GM19025 (cell line): ENCODE data around the gene NSD2.
A peak's percentile ranks its signal among the peaks of the same experiment; 100 is the strongest.
"Not testable (repeated sequence)": the region's sequence is repeated elsewhere in the genome, so short reads cannot be mapped to it uniquely, and the experiment has no call there.

ENCODE experiments used
- ATAC-seq: cut with Tn5 transposase; IDR thresholded peaks from one replicate; pipeline ENCODE4 v1.9.1; 2021; ENCODE audit warnings: mild to moderate bottlenecking, low read depth, moderate library complexity; ENCODE audit not compliant: unreplicated experiment

The NSD2 gene

GRCh38 chr4:1870578-1871443 is at the start of gene NSD2:
Gene NSD2 (plus strand): TSS chr4:1871393. CDS start chr4:1900655, 29,262 bp downstream.
- ATAC-seq, result peak; percentile 67

GRCh38 chr4:1821679-1822567 is 49.3 kb upstream of the NSD2 start:
- no peak for ATAC-seq

DNA sequence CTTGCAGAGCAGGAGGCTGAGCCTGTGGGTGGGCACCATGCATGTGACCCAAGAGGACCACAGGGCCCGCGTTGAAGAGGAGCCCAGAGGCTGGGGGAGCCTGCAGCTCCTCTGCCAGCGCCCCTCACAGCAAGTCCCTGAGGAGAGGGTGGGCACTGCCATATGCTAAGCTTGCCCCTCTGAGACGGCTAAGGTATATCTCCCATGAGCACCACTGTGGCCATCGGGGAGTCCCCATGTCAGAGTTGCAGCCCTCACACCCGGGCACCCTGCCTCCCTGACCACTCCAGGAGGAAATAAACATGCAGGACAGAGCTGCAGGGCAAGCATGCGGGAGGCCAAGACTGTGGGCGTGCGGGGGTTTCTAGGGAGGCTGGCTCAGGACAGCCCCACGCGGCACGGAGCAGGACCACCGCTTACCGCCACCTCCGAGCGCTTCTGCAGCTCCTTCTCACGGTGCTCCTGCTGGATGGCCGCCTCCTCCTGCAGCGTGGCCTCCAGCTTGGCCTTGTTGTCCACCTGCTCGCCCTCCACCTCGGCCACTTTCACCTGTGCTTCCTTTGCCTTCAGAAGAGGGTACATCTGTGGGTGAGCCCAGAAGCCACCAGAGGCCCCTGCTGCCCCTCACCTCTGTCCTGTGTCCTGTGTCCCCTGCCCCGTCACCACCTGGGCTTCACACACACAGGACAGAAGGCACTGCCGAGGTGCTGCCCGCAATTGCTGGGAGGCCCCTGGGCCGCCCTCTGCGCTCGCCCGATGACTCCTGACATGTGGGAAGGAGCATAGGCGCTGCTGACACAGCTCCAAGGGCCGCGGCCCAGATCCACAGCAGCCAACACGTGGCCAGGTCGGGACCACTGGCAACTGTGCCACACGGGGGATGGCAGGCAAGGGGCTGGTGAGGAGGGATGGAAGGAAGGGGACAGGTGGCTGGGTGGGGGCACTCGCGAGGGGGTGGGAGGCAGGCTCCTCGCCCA is 48.3 kb upstream of the NSD2 start:
- ATAC-seq, result no peak

GRCh38 chr4:1823545-1823932 is 47.7 kb upstream of the NSD2 start:
- ATAC-seq, result no peak

- ATAC-seq, result no peak
Observed at GRCh38 chr4:1824746-1825145, 46.4 kb upstream of the NSD2 start.

- no peak for ATAC-seq
Observed at GRCh38 chr4:1825326-1825725, 45.9 kb upstream of the NSD2 start.

- ATAC-seq, result no peak
Observed at GRCh38 chr4:1826531-1827350, 44.5 kb upstream of the NSD2 start.

DNA sequence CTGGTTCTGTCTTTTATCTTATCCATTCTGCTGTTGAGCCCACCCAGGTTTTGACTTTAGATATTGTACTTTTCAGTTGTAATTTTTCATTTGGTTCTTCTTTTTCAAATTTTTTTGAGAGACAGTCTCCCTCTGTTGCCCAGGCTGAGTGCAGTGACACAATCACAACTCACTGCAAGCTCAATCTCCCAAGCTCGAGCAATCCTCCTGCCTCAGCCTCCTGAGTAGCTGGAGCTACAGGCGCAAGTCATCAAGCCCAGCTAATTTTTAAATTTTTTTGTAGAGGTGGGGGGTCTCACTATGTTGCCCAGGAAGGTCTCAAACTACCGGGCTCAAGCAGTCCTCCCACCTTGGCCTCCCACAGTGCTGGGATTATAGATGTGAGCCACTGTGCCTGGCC is 41.0 kb upstream of the NSD2 start:
- ATAC-seq, result no peak

DNA sequence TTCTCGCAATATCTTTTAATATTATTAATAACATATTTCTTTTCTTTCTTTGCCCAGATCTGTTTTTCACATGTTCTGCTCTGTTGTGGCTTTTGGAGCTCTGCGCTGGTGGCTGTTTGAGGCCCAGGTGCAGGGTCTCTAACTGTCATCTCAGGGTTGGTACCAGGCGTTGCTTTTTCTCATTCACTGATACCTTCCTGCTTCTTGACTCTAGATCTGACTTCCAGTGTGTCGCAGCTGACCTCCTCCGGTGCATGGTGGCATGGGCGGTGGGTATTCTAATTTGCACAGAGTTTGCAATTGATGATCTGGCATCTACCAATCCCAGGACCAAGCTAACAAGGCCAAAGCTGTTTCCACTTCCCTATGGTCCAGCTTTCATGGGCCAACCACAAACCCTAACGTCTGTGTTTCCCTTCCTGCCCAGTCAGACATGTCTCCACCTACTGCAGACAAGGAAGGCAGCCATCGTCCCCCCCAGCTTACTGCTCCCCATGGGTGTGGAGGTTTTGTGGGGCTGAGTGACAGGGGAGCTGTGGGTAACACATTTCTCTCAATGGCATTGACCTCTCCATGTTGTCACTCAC is 40.5 kb upstream of the NSD2 start:
- ATAC-seq, result no peak

- no peak for ATAC-seq
Observed at GRCh38 chr4:1831331-1831730, 39.9 kb upstream of the NSD2 start.

GRCh38 chr4:1832690-1833089 is 38.5 kb upstream of the NSD2 start:
- ATAC-seq, result no peak

GRCh38 chr4:1833307-1834046 is 37.7 kb upstream of the NSD2 start:
- ATAC-seq, result no peak

DNA sequence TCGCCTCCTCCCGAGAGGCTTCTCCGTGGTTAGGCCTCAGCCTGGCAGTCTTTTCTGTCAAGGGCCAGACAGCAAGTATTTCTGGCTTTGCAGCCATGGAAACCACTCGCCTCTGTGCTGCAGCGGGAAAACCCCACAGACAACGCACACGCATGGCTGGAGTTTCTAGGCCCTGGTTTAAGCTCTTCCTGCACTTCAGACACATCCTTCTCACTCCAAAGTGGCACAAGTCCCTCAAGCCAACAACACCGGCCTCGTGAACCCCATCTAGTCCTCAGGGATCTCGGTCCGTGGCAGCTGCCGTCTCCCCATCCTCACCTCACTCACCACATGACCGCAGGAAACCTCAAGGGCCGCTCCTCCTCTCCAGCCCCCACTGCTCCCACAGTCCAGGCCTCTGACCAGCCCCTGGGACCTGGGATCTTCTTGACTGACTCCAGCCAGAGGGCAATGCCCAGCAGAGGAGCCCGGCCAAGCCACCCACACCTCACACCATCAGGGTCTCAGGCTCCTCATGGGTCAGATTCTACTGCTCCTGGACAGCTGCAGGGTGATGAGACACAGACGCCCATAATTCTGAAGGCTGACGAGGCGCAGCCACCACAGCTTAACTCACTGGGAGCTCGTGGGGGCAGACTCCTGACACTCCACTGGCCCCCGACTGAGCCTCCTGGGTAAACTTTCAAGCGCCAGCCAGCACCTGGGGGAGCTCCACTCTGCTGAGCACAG is 37.0 kb upstream of the NSD2 start:
- peak; percentile 77 for ATAC-seq

- ATAC-seq, result not testable (repeated sequence)
Observed at GRCh38 chr4:1835836-1836235, 35.4 kb upstream of the NSD2 start.

- ATAC-seq, result no peak
Observed at GRCh38 chr4:1836650-1837049, 34.5 kb upstream of the NSD2 start.

DNA sequence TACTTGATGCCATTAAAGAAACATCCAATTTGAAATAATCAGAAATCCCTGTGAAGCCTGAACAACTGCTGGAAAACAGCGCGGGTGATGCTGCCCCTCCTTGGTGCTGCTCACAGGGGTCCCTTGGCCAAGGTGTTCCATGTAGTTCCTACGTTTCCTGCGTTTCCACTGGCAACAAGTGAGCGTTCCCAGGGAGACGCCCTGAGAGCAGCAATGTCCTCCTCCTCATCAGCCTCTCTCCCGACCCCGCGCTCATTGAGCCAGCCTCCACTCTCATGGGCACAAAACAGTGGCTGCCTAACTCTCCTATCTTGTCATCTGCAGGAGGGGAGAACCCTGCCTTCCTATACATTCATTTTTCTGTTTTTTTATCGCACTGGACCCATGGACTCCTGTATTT is 34.1 kb upstream of the NSD2 start:
- no peak for ATAC-seq

DNA sequence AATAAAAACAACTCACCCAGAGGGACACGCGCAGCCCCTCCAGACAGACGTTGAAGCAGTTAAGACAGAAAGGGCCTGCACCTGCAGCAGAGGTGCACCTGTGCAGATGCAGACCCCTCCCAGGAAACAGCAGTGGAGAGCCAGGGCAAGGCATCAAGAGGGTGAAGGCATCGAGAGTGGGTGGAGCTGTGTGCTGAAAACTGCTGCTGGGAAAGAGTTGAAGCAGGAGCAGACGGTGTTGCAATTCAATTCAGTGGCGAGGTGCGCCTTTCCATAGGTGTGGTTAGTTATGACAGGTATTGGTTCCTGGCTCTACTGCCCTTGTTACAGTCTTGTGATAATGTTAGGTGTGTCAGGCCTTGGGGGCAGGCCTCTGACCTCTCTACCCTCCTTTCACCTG is 31.9 kb upstream of the NSD2 start:
- ATAC-seq, result no peak
